ENCODE data around the gene GADD45A.

Gene GADD45A

GRCh38 chr1:67711158-67711854 is 26.3 kb downstream of the GADD45A start:
- no peak for TF ChIP-seq EZH2phosphoT487 (conservative IDR thresholded peaks at IDR 0.05; ENCODE audit: low read length)
- no peak for TF ChIP-seq CTCF (IDR thresholded peaks at IDR 0.05; ENCODE audit: insufficient read depth, low read length, poor library complexity, severe bottlenecking)
- no peak overlapping the region for H2AFZ ChIP-seq (ENCODE audit: low read depth, low read length, severe bottlenecking)
- no peak overlapping the region for H3K27ac ChIP-seq (ENCODE audit: low read depth, low read length)

DNA sequence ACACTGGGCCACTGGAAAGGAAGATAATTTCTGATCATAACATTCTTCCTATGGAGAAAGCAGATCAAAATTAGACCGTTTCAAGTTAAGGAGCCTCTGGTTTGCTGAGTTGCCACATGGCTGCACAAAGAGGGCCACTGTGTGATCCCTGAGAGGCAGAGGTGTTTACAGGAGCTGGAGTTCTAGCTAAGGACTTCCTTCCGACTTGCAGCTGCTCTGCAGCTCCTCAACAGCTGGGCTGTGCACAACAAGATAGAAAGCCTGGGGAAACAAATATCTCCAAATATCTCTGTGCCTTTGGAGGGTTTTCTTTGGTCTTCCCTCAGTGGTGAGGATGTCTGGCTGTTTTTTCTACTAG is 26.8 kb downstream of the GADD45A start:
- Histone ChIP-seq H3K79me2 (ENCODE audit: insufficient read depth, low read length) (no peaks in the 10 kb centered on the region), H3K36me3 (ENCODE audit: low read length) (no peaks in the 10 kb centered on the region), H3K4me3 (ENCODE audit: insufficient read depth, low read length, poor library complexity, severe bottlenecking) (no peak overlapping the region), H3K27ac (ENCODE audit: low read depth, low read length) (no peak overlapping the region), H3K9ac (ENCODE audit: low read length) (no peak overlapping the region), H3K9me3 (ENCODE audit: insufficient read depth, low read length) (no peaks in the 10 kb centered on the region), H2AFZ (ENCODE audit: low read depth, low read length, severe bottlenecking) (no peak overlapping the region), H3K9me2 (replicated peaks; ENCODE audit: insufficient read depth, low read length) (no peaks in the 10 kb centered on the region), H3K27me3 (ENCODE audit: low read length) (no peaks in the 10 kb centered on the region), H3K4me2 (ENCODE audit: low read depth, low read length, poor library complexity, severe bottlenecking) (no peak overlapping the region), H3F3A (ENCODE audit: insufficient read depth) (no peaks in the 10 kb centered on the region), H4K20me1 (ENCODE audit: low read depth, low read length) (no peaks in the 10 kb centered on the region)
- no peak for TF ChIP-seq CTCF (IDR thresholded peaks at IDR 0.05; ENCODE audit: insufficient read depth, low read length, poor library complexity, severe bottlenecking)
- TF ChIP-seq EZH2phosphoT487 (conservative IDR thresholded peaks at IDR 0.05; ENCODE audit: low read length) = no peak

More at GRCh38 chr1:67711158-67711854, 26.3 kb downstream of the GADD45A start:
- Histone ChIP-seq H3K27me3 (ENCODE audit: low read length) (no peaks in the 10 kb centered on the region), H4K20me1 (ENCODE audit: low read depth, low read length) (no peaks in the 10 kb centered on the region), H3K9me2 (replicated peaks; ENCODE audit: insufficient read depth, low read length) (no peaks in the 10 kb centered on the region), H3K4me2 (ENCODE audit: low read depth, low read length, poor library complexity, severe bottlenecking) (no peak overlapping the region), H3K36me3 (ENCODE audit: low read length) (no peaks in the 10 kb centered on the region), H3K4me3 (ENCODE audit: insufficient read depth, low read length, poor library complexity, severe bottlenecking) (no peak overlapping the region), H3K79me2 (ENCODE audit: insufficient read depth, low read length) (no peaks in the 10 kb centered on the region), H3F3A (ENCODE audit: insufficient read depth) (no peaks in the 10 kb centered on the region), H3K9ac (ENCODE audit: low read length) (no peak overlapping the region), H3K9me3 (ENCODE audit: insufficient read depth, low read length) (no peaks in the 10 kb centered on the region)

DNA sequence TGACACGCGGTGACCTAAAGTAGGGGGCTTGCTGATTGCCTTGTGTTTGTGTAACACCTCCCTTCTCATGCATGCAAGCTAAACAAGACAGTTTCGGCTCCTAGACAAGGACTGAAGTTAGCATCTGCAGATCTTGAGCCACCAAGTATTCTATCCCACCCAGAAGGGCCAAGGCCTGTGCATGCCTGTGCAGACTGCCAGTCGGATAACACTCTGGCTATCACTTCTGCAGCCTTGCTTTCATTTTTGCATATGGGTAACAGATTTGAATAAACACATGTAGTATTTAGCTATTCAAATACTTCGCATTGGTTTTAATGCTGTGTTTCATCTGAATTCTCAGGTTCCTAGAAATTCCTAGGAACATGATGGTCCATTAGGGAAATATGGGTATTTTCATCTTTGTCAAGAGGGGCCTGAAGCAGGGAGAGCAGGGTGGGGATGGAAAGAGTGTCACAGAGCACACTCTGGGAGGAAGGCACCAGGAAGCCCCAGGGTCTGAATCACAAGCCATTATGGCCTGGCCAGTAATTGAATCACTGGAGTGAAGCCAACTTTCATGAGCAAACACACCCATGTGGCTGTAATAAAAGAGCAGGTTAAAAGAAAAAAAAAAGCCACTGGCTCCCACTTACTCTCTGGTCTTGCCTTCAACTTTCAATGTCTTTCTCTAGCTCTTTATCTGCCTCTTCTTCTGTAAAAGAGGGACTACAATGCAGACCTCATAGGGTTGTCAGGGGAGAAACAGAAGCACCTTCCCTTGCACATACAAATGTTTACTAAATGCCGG is 28.3 kb downstream of the GADD45A start:
- Histone ChIP-seq H3K9ac (ENCODE audit: low read length) (no peak overlapping the region), H3F3A (ENCODE audit: insufficient read depth) (no peaks in the 10 kb centered on the region), H2AFZ (ENCODE audit: low read depth, low read length, severe bottlenecking) (no peak overlapping the region), H3K9me3 (ENCODE audit: insufficient read depth, low read length) (no peaks in the 10 kb centered on the region), H4K20me1 (ENCODE audit: low read depth, low read length) (no peaks in the 10 kb centered on the region), H3K27ac (ENCODE audit: low read depth, low read length) (no peak overlapping the region), H3K9me2 (replicated peaks; ENCODE audit: insufficient read depth, low read length) (no peaks in the 10 kb centered on the region), H3K4me3 (ENCODE audit: insufficient read depth, low read length, poor library complexity, severe bottlenecking) (no peak overlapping the region), H3K27me3 (ENCODE audit: low read length) (no peaks in the 10 kb centered on the region), H3K36me3 (ENCODE audit: low read length) (no peaks in the 10 kb centered on the region), H3K79me2 (ENCODE audit: insufficient read depth, low read length) (no peaks in the 10 kb centered on the region), H3K4me2 (ENCODE audit: low read depth, low read length, poor library complexity, severe bottlenecking) (no peak overlapping the region)
- TF ChIP-seq CTCF (IDR thresholded peaks at IDR 0.05; ENCODE audit: insufficient read depth, low read length, poor library complexity, severe bottlenecking) = no peak
- TF ChIP-seq EZH2phosphoT487 (conservative IDR thresholded peaks at IDR 0.05; ENCODE audit: low read length) = no peak

Measured in SU-DHL-6 (cell line).